Keratinocyte (primary cell): ENCODE results near the gene BRD7.

ENCODE experiments used
- CTCF ChIP-seq, 3 experiments: IDR thresholded peaks in 1 of 3; conservative IDR thresholded peaks in 1 of 3; optimal IDR thresholded peaks in 1 of 3; 2 replicates in 2 of 3; 3 replicates in 1 of 3; pipeline versions ENCODE3 to v1.5.1; 2011; ENCODE audit warnings: low read length in 3 of 3, mild to moderate bottlenecking in 3 of 3, moderate library complexity in 2 of 3, control low read depth in 1 of 3, inconsistent platforms in 1 of 3; ENCODE audit not compliant: insufficient read depth in 2 of 3; ENCODE audit errors: extremely low read depth in 1 of 3
- EZH2 ChIP-seq: IDR thresholded peaks from one replicate; pipeline ENCODE4 v1.6.1; 2012; ENCODE audit warnings: inconsistent platforms, mild to moderate bottlenecking, low read length, moderate library complexity

- TF ChIP-seq CTCF (optimal IDR thresholded peaks at IDR 0.05 in 1 of 3, IDR thresholded peaks at IDR 0.05 in 1 of 3, conservative IDR thresholded peaks at IDR 0.05 in 1 of 3; ENCODE audit: extremely low read depth in 1 of 3, insufficient read depth in 2 of 3, low read length in 3 of 3) (no peak), EZH2 (no peak)
These were observed 28.2 kb downstream of the BRD7 start for GRCh38 chr16:50340578-50340977.
